HG03439 (cell line): ENCODE data around the gene HOXB2.

ENCODE experiments used
- ATAC-seq: cut with Tn5 transposase; IDR thresholded peaks from one replicate; pipeline ENCODE4 v1.9.1; 2021; ENCODE audit warnings: mild to moderate bottlenecking, moderate library complexity; ENCODE audit not compliant: unreplicated experiment

Gene HOXB2

GRCh38 chr17:48566717-48567116 is 21.8 kb upstream of the HOXB2 start:
- ATAC-seq: no peak

DNA sequence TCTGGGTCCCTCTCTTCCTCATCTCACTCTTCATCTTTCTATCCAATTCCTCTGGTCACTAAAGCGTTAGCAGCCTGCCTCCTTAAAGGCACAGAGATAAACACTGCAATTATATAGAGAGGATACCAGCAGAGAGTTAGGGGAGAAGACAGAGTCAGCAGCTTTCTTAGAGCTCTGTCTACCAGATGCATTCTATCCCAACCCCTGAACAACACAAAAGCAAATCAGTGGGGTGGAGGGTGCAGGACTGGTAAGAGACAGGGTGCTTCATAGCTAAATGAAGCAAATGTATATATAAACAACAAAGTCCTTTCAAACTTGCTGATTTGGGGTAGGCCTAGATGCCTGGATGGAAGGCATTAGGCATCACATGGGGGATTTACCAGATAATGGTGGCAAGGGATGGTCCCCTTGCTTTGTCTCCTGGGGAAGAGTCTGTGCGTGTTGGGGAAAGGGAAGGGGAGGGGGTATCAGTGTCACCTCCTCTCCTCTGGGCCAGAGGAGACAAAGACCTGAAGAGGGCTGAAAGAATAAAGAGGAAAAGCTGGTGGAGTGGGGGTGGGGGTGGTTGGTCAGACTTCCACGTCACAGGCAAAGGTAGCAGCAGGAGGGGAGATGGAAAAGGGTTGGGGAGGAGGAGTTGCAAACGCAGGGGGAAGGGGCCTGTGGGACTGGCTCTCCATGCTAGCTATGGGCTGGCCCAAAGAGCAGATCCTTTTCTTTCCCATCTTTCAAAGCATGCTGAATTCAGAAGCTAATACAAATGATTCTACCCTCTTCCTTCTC is 21.2 kb upstream of the HOXB2 start:
- no peak for ATAC-seq

DNA sequence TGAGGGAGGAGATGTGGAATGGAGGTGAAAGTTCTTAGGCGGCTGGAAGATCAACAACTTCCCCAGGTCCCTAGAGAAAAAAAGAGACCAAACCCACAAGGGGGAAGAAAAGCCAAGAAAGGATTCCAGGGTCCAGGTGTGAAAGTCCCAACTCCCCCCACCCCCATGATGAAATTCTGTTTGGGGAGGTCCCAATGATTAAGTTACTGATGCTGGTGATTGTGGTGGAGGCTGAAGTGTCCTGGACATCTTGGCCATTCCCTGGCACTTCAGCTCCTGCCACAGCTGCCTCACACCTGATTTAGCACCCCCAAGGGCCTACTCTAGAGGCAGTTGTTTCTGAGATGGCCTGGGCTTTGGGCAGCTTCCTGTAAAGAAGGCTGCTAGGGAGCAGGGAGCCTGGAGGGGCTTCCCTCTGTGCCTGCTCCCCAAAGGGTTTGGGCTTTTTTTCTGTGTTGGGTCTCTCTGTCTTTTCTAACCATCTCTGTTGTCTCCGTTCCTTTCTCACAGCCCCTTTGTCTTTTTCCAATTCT is 20.2 kb upstream of the HOXB2 start:
- ATAC-seq: no peak

- no peak for ATAC-seq
These were observed 19.5 kb upstream of the HOXB2 start for GRCh38 chr17:48564188-48565021.

- ATAC-seq: no peak
These were observed 18.9 kb upstream of the HOXB2 start for GRCh38 chr17:48563867-48564187.

DNA sequence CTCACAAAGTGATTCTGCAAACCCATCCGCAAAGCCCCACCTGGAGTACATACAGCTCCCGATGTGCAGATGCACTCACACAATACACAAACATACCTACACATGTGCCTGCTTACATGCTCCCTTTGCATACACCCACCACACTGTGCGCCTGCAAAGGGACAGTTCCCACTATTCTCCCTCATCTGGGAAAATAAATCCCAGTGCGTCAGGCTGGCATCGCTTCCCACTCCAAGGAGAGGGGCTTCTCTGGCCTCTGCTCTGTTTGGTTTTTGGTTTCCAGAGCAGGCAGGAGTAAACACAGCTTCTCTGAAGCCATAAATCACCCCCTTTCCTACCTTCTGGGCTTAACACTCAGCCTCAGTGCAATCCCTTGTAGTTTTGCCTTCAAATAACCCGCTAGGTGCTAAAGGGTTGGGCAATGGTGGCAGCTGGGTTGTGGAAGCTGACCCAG is 18.5 kb upstream of the HOXB2 start:
- ATAC-seq: no peak

- no peak for ATAC-seq
These were observed 18.0 kb upstream of the HOXB2 start for GRCh38 chr17:48562934-48563333.

DNA sequence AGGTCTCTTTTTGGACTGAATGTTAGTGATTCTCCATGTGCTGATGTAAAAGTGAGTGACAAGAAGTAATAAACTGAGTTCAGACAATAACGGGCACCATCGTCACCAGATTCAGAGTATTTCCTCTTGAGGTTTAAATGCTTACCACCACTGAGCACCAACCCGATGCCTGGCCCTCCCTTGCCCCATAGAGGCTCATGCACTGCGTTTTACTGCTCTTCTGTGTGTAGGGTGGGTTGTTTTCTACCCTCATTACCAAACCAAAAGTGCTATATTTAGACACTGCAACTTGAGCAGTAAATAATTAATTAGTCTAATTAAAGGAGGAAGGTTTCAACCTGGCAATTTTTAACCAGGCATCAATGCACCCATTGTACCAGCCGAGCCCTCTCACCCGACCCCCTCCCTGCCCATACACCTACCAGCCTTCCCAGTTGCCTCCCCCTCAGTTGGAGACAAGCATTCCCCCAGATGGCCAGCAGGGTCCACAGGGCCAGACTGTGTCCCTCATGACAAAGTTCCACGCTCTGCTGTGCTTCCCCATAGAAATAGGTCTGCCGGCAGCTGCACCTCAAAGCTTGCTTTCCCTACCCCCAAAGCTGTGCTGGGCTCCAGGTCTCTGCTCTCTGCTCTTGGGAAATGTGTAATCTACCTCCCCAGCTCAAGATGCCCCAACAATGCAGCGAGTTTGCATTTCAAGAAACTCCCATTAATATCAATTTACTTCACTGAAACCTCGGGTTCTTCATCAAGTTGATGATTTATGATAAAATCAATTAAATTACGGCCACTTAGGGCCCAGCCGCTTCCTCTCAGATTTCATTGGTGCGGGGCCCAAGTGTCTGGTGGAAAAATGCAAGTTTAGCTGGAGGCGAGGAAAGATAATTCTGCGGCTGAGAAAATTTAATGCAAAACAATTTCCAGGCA is 17.2 kb upstream of the HOXB2 start:
- ATAC-seq: no peak

GRCh38 chr17:48559840-48560817 is 15.2 kb upstream of the HOXB2 start:
- no peak for ATAC-seq

GRCh38 chr17:48559122-48559839 is 14.4 kb upstream of the HOXB2 start:
- no peak for ATAC-seq

GRCh38 chr17:48558831-48559121 is 13.9 kb upstream of the HOXB2 start:
- ATAC-seq: no peak

DNA sequence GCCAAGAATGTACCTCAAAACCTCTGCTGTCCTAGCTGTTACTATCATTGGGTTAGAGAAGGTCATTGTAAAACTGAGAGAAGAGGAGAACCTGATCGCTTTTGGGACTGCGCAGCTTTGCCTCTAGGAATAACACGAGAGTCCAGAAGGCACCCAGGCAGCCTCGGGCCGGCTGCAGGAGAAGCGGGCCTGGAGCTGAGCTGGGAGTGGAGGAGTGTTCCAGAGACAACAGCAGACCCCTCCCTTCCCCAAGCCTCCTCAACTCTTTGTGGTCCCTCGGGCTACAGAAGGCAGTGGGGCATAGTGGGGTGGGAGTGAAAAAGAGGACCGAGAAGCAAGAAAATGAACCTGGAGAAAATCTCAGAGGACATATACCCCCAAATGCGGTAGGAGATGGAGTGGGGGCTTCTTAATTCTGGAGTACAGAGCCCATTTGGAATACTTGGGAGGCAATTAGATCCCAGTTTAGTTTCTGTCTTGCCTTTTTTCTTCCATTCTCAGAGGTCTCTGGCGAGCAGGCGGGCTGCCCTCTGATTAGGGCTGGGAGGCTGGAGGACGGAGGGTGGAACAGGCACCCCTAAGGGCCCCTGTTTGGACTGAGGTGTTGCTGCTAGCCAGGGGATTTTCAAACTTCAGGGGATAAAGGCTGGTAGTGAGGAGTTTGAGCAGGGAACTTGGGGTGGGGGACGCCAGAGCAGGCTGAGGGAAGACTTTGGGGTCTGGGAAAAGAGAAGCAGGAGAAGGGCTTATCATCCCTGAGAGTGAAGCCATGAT is 13.3 kb upstream of the HOXB2 start:
- no peak for ATAC-seq

GRCh38 chr17:48556576-48557401 is 11.9 kb upstream of the HOXB2 start:
- ATAC-seq: no peak

- no peak for ATAC-seq
These were observed 11.3 kb upstream of the HOXB2 start for GRCh38 chr17:48556229-48556575.

GRCh38 chr17:48555258-48556228 is 10.6 kb upstream of the HOXB2 start:
- ATAC-seq: no peak

DNA sequence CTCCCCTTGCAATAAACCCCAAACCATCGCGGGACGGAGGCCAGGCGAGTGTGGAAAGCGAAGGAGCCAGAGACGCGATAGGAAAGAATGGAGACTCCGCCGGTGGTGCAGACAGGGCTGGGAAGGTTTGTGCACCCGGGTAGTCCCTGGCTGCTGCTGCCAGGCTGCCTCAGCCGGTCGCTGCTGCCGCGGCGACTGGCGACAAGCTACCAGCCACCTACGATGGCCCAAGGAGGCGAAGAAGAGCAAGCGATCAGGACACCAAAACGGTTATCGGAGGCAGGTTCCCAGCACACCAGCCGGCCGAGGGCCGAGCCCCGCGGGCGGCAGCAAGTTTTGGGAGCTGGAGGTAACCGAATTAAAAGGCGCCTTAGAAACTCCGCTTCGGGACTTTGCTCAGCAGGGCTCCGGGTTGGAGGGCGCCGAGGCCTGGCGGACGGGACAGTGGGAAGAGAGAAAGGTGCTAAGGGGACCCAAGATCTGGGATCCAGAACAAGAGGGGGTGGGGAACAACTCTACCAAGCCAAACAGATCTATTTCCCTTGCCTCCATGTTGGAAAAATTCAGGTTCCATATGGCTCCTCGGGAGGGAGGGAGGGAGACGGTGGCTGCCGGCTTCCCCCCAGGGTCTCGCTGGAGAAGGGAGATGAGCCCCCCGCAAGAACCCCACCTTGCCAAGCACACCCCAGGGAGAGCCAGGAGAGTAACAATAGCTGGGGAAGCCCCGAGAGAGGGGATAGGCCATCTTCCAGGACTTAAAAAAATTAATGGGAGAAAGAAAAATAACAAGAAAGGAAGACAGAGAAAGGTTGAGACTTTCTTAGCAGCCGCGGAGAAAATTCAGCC is 9.7 kb upstream of the HOXB2 start:
- no peak for ATAC-seq
